ENCODE data around the gene PNMA8A.

GRCh38 chr19:46478356-46478986 is 7.1 kb upstream of the PNMA8A start:
- no peak for TF ChIP-seq EZH2 (optimal IDR thresholded peaks at IDR 0.05; ENCODE audit: low read depth, low read length)
- TF ChIP-seq, protein P1, sequence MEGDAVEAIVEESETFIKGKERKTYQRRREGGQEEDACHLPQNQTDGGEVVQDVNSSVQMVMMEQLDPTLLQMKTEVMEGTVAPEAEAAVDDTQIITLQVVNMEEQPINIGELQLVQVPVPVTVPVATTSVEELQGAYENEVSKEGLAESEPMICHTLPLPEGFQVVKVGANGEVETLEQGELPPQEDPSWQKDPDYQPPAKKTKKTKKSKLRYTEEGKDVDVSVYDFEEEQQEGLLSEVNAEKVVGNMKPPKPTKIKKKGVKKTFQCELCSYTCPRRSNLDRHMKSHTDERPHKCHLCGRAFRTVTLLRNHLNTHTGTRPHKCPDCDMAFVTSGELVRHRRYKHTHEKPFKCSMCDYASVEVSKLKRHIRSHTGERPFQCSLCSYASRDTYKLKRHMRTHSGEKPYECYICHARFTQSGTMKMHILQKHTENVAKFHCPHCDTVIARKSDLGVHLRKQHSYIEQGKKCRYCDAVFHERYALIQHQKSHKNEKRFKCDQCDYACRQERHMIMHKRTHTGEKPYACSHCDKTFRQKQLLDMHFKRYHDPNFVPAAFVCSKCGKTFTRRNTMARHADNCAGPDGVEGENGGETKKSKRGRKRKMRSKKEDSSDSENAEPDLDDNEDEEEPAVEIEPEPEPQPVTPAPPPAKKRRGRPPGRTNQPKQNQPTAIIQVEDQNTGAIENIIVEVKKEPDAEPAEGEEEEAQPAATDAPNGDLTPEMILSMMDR (IDR thresholded peaks at IDR 0.05; ENCODE audit: low read length): no peak

Measured in MM.1S (cell line).